Thyroid gland (tissue), 4 donors: ENCODE measurements around the gene MAP3K3. TPM values are rescaled to one million over a fixed set of nuclear protein-coding genes. Genes with fewer than 3 reads are reported as not detected.

Experiments
- DNase-seq, 2 donors: peaks; one replicate each; pipeline ENCODE4 v3.0.0-alpha.2; 2019
- H3K27ac ChIP-seq, 3 donors: fragments of 200-600 bp; sonication (generic); 1 replicate in 2 of 3; 2 replicates in 1 of 3; pipeline ENCODE4 v1.5.1; 2016 to 2019; ENCODE audit warnings: mild to moderate bottlenecking in 1 of 3, moderate library complexity in 1 of 3
- H3K27me3 ChIP-seq: fragments of 200-600 bp; sonication (generic); one replicate; pipeline ENCODE4 v1.5.1; 2019
- H3K36me3 ChIP-seq, 2 donors: fragments of 200-600 bp; sonication (generic); one replicate each; pipeline ENCODE4 v1.5.1; 2016 to 2019
- H3K4me1 ChIP-seq, 2 donors: fragments of 200-600 bp; sonication (generic); one replicate each; pipeline ENCODE4 v1.5.1; 2017 to 2019
- H3K4me3 ChIP-seq, 3 donors: fragments of 200-600 bp; sonication (generic); replicated peaks in 1 of 3; 1 replicate in 2 of 3; 2 replicates in 1 of 3; pipeline ENCODE4 v1.5.1; 2016; ENCODE audit warnings: mild to moderate bottlenecking in 1 of 3
- H3K9me3 ChIP-seq: fragments of 200-600 bp; sonication (generic); one replicate; pipeline ENCODE4 v1.5.1; 2017
- CTCF ChIP-seq, 6 experiments: fragments of 200-600 bp in 3 of 6; fragments of 450-650 bp in 3 of 6; sonication (generic) in 3 of 6; IDR thresholded peaks; one replicate each; pipeline ENCODE4 v1.5.1; 2016 to 2019; ENCODE audit warnings: antibody characterized with exemption in 6 of 6, mild to moderate bottlenecking in 2 of 6, inconsistent platforms in 1 of 6, moderate library complexity in 1 of 6
- POLR2A ChIP-seq, 2 donors: fragments of 450-650 bp; IDR thresholded peaks; one replicate each; pipeline ENCODE4 v1.6.1; 2017; ENCODE audit warnings: antibody characterized with exemption in 2 of 2, mild to moderate bottlenecking in 2 of 2, moderate library complexity in 1 of 2
- WGBS, 2 donors: methylation state at CpG; one replicate each; pipeline ENCODE4 v1.1.5; 2017; 5-methylcytosine and 5-hydroxymethylcytosine counted together
- intact Hi-C: fragments of 100-400 bp; cut with DNase I; formaldehyde crosslinking; loops from one replicate; pipeline ENCODE4 v1.15.1; 2023
- total RNA-seq, 4 donors: library from RNA; depleted of rRNA; stranded (reverse); fragments of >200 nt; gene quantifications; one replicate each; pipeline ENCODE4 v1.2.3, GENCODE V29; 2016

The MAP3K3 gene
- total RNA-seq, 4 donors from 2014 or later: 38.6 to 68.0 (median 43.8) TPM

GRCh38 chr17:63579633-63580032 is 42.6 kb upstream of the MAP3K3 start:
- Histone ChIP-seq H3K9me3 (no peaks in the 10 kb centered on the region), H3K27ac (no peak overlapping the region), H3K4me3 (no peak overlapping the region), H3K36me3 (peaks cover 22 to 31% of the 10 kb centered on the region in 2 donors), H3K27me3 (no peaks in the 10 kb centered on the region), H3K4me1 (peaks cover 3 to 6% of the 10 kb centered on the region in 2 donors)
- 68 to 74% methylated on average over 11 of the region's 11 CpGs for WGBS, 2 donors
- TF ChIP-seq CTCF (IDR thresholded peaks at IDR 0.05): no peak
- no peak for TF ChIP-seq POLR2A (IDR thresholded peaks at IDR 0.05)
- intact Hi-C loops: no loop called here
- no peak for DNase-seq

GRCh38 chr17:63587770-63588169 is 34.4 kb upstream of the MAP3K3 start:
- Histone ChIP-seq H3K36me3 (peaks cover 73 to 79% of the 10 kb centered on the region in 2 donors), H3K27ac (no peak overlapping the region), H3K4me3 (no peak overlapping the region), H3K9me3 (no peaks in the 10 kb centered on the region), H3K27me3 (no peaks in the 10 kb centered on the region), H3K4me1 (no peaks in the 10 kb centered on the region)
- intact Hi-C loops: no loop called here
- no peak for DNase-seq
- no peak for TF ChIP-seq CTCF (IDR thresholded peaks at IDR 0.05)
- TF ChIP-seq POLR2A (IDR thresholded peaks at IDR 0.05): no peak
- WGBS, 2 donors: 95 to 96% methylated on average over 5 of the region's 5 CpGs

- H3K9me3 ChIP-seq: no peaks in the 10 kb centered on the region
- no peak for DNase-seq
- H3K36me3 ChIP-seq: peaks cover 63 to 69% of the 10 kb centered on the region in 2 donors
- TF ChIP-seq CTCF (IDR thresholded peaks at IDR 0.05): no peak
- no peak for TF ChIP-seq POLR2A (IDR thresholded peaks at IDR 0.05)
- H3K4me1 ChIP-seq: no peaks in the 10 kb centered on the region
- no peak overlapping the region for H3K4me3 ChIP-seq
- WGBS, 2 donors: 91 to 95% methylated on average over 9 to 10 of the region's 11 CpGs
- no peak overlapping the region for H3K27ac ChIP-seq
- no peaks in the 10 kb centered on the region for H3K27me3 ChIP-seq
- intact Hi-C loops: no loop called here
Observed at GRCh38 chr17:63588797-63589196, 33.4 kb upstream of the MAP3K3 start.

GRCh38 chr17:63589646-63590045 is 32.6 kb upstream of the MAP3K3 start:
- Histone ChIP-seq H3K27me3 (no peaks in the 10 kb centered on the region), H3K36me3 (peaks cover 56 to 60% of the 10 kb centered on the region in 2 donors), H3K4me1 (no peaks in the 10 kb centered on the region), H3K9me3 (no peaks in the 10 kb centered on the region), H3K27ac (no peak overlapping the region), H3K4me3 (no peak overlapping the region)
- no peak for DNase-seq
- TF ChIP-seq POLR2A (IDR thresholded peaks at IDR 0.05) (no peak), CTCF (IDR thresholded peaks at IDR 0.05) (no peak)
- WGBS, 2 donors: 100% methylated on average over 1 of the region's 1 CpG
- intact Hi-C loops: no loop called here

- no peak for TF ChIP-seq CTCF (IDR thresholded peaks at IDR 0.05)
- DNase-seq: no peak
- no peak overlapping the region for H3K27ac ChIP-seq
- no peak overlapping the region for H3K4me3 ChIP-seq
- no peaks in the 10 kb centered on the region for H3K4me1 ChIP-seq
- H3K27me3 ChIP-seq: no peaks in the 10 kb centered on the region
- 91 to 94% methylated on average over 3 of the region's 3 CpGs for WGBS, 2 donors
- H3K9me3 ChIP-seq: no peaks in the 10 kb centered on the region
- intact Hi-C loops: no loop called here
- H3K36me3 ChIP-seq: peaks cover 34 to 35% of the 10 kb centered on the region in 2 donors
Observed at GRCh38 chr17:63592797-63593196, 29.4 kb upstream of the MAP3K3 start.
